NB4 (cell line): ENCODE data around the gene MAP4K2.

Experiments
- CTCF ChIP-seq: IDR thresholded peaks from one replicate; pipeline ENCODE4 v1.5.1; 2012; ENCODE audit warnings: low read depth, low read length
- MAX ChIP-seq: IDR thresholded peaks from 2 replicates; pipeline ENCODE4 v1.6.1; 2011; ENCODE audit warnings: low read depth, low read length
- MYC ChIP-seq: IDR thresholded peaks from 2 replicates; pipeline ENCODE4 v1.6.1; 2011; ENCODE audit warnings: low read depth, low read length
- POLR2A ChIP-seq: IDR thresholded peaks from 2 replicates; pipeline ENCODE4 v1.6.1; 2011; ENCODE audit warnings: mild to moderate bottlenecking; ENCODE audit not compliant: insufficient read length; ENCODE audit errors: extremely low read depth

GRCh38 chr11:64741375-64742086 lies 61.5 kb downstream of the MAP4K2 start:
- no peak for TF ChIP-seq CTCF
- TF ChIP-seq MYC: no peak
- no peak for TF ChIP-seq POLR2A
- no peak for TF ChIP-seq MAX
